Panc1 (cell line): ENCODE measurements around the gene NDUFV1.

ENCODE experiments used
- CTCF ChIP-seq: fragments of 450-650 bp; IDR thresholded peaks from 2 replicates; pipeline ENCODE4 v1.5.1; 2017; ENCODE audit warnings: mild to moderate bottlenecking
- POLR2AphosphoS5 ChIP-seq: IDR thresholded peaks from 2 replicates; pipeline ENCODE4 v1.6.1; 2012; ENCODE audit warnings: mild to moderate bottlenecking, low read depth, low read length, moderate library complexity
- REST ChIP-seq, 2 experiments: IDR thresholded peaks; 2 replicates each; pipeline ENCODE4 v1.6.1; 2011 to 2012; ENCODE audit warnings: low read depth in 2 of 2, control low read depth in 1 of 2, low read length in 1 of 2, mild to moderate bottlenecking in 1 of 2, moderate library complexity in 1 of 2; ENCODE audit not compliant: insufficient read depth in 1 of 2
- SIN3A ChIP-seq: IDR thresholded peaks from 2 replicates; pipeline ENCODE4 v1.6.1; 2012; ENCODE audit warnings: low read depth, mild to moderate bottlenecking, low read length, moderate library complexity, borderline replicate concordance; ENCODE audit not compliant: insufficient read depth
- TCF7L2 ChIP-seq: IDR thresholded peaks from 2 replicates; pipeline ENCODE4 v1.6.1; 2011; ENCODE audit warnings: mild to moderate bottlenecking, low read depth, low read length, inconsistent platforms

- TF ChIP-seq CTCF (peak; percentile 99), REST (IDR thresholded peaks at IDR 0.05; ENCODE audit: insufficient read depth in 1 of 2, low read depth in 2 of 2, low read length in 1 of 2) (no peak), POLR2AphosphoS5 (no peak; the same call in 1 of the 2 replicates), TCF7L2 (0 out of 2 replicates have a peak, but pooled peaks have one; percentile 66), SIN3A (peak; percentile 34; the same call in 1 of the 2 replicates)
Observed at GRCh38 chr11:67629386-67630227, 22.9 kb downstream of the NDUFV1 start, which contains the start of gene NUDT8.
